ENCODE results near the gene SVBP. TPM values are rescaled to one million over a fixed set of nuclear protein-coding genes. Genes with fewer than 3 reads are reported as not detected.

SVBP gene
- total RNA-seq, 1 experiment from 2014 or later = 10.1 TPM

DNA sequence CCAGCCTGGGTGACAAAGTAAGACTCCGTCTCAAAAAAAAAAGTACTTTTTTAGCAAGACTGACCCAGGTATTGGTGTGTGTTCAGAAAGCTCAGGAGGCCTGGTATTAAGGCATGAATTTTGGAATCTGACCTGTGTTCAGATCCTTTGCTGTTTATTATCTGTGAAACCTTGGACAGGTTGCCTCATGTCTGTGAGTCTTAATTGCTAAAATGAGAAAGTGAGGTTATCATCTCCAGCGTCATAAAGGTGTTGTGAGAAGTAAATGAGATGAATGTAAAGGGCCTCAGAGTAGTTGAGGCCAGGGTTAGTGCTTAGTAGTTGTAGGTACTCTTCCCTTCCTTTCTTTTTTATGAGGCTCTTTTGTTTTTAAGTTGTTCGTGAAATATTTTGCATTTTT is 47.4 kb downstream of the SVBP start:
- BruUV-seq (replicated peaks) = no TSS peak
- H3K4me1 Mint-ChIP-seq (ENCODE audit: low read depth, unreplicated experiment) = peaks cover 9% of the 10 kb centered on the region

DNA sequence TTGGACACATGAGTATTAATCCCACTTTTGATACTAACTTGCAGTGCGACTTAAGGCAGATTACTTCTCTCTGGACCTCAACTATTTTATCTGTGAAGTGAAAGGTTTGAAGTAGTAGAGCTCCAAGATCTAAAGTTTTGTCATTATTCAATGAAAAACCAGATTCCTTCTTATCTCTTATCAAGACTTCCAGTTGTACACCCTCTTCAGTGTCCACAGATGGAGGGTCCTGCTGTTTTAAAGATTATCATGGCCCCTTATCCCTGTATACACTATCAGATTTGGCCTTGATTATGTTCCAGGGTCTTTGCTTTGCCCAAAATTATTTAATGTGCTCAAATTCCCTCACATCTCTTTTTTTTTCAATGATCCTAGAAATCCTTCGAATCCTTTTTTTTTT is 49.0 kb downstream of the SVBP start:
- no peaks in the 10 kb centered on the region for H3K27me3 Mint-ChIP-seq (ENCODE audit: unreplicated experiment)
- no TSS peak for BruUV-seq (replicated peaks)
- H3K36me3 Mint-ChIP-seq (ENCODE audit: insufficient read depth, unreplicated experiment) = peaks cover 6% of the 10 kb centered on the region
- H3K4me1 Mint-ChIP-seq (ENCODE audit: low read depth, unreplicated experiment) = peaks cover 9% of the 10 kb centered on the region
- DNase-seq = no peak
- H3K27ac Mint-ChIP-seq (ENCODE audit: unreplicated experiment) = no peak overlapping the region
- H3K4me3 Mint-ChIP-seq (ENCODE audit: low read depth, unreplicated experiment) = no peak overlapping the region
- intact Hi-C loops (cut with micrococcal nuclease; ENCODE audit: unreplicated experiment) = no loop called here
- no peaks in the 10 kb centered on the region for H3K9me3 Mint-ChIP-seq (ENCODE audit: low read depth, unreplicated experiment)
- CTCF ChIA-PET = interaction anchor here (0.6 kb wide), 1 partner anchor 12 kb away, joined by 4 read pairs; no protein-coding TSS in a partner anchor
- TF ChIP-seq, protein P1, sequence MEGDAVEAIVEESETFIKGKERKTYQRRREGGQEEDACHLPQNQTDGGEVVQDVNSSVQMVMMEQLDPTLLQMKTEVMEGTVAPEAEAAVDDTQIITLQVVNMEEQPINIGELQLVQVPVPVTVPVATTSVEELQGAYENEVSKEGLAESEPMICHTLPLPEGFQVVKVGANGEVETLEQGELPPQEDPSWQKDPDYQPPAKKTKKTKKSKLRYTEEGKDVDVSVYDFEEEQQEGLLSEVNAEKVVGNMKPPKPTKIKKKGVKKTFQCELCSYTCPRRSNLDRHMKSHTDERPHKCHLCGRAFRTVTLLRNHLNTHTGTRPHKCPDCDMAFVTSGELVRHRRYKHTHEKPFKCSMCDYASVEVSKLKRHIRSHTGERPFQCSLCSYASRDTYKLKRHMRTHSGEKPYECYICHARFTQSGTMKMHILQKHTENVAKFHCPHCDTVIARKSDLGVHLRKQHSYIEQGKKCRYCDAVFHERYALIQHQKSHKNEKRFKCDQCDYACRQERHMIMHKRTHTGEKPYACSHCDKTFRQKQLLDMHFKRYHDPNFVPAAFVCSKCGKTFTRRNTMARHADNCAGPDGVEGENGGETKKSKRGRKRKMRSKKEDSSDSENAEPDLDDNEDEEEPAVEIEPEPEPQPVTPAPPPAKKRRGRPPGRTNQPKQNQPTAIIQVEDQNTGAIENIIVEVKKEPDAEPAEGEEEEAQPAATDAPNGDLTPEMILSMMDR (IDR thresholded peaks at IDR 0.05; ENCODE audit: unreplicated experiment) = no peak

More for the DNA sequence above, 47.4 kb downstream of the SVBP start:
- H3K27ac Mint-ChIP-seq (ENCODE audit: unreplicated experiment) = no peak overlapping the region
- CTCF ChIA-PET = no interaction called here
- intact Hi-C loops (cut with micrococcal nuclease; ENCODE audit: unreplicated experiment) = no loop called here
- H3K4me3 Mint-ChIP-seq (ENCODE audit: low read depth, unreplicated experiment) = no peak overlapping the region
- H3K9me3 Mint-ChIP-seq (ENCODE audit: low read depth, unreplicated experiment) = no peaks in the 10 kb centered on the region
- TF ChIP-seq, protein P1 (IDR thresholded peaks at IDR 0.05; ENCODE audit: unreplicated experiment) = no peak
- H3K27me3 Mint-ChIP-seq (ENCODE audit: unreplicated experiment) = no peaks in the 10 kb centered on the region
- DNase-seq = no peak
- H3K36me3 Mint-ChIP-seq (ENCODE audit: insufficient read depth, unreplicated experiment) = peaks cover 6% of the 10 kb centered on the region

DNA sequence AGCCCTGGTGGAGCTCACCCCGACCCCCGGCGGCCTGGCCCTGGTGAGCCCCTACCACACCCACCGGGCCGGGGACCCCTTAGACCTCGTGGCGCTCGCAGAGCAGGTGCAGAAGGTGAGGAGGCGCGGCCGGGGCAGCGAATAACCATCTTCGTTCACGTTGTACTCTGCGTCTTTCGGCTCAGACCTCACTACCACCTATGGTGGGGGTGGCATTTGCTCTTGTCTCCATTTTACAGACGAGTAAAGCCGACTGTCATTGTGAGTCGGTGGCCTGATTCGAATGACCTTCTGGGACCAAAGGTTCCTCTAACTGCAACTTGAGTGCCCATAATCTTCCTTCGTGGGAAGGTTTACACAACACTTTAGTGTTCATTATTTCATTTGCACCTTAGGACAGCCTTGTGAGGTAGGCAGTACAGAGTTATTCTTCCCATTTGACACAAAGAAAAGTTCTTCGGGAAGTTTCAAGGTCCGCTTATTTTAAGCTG is 49.6 kb downstream of the SVBP start:
- CTCF ChIA-PET = interaction anchor here (0.6 to 1.6 kb wide), 5 partner anchors 13 to 306 kb away, joined by 3 to 5 read pairs (median 4); partner anchors contain the start of genes ERMAP and YBX1
- no peak overlapping the region for H3K4me3 Mint-ChIP-seq (ENCODE audit: low read depth, unreplicated experiment)
- BruUV-seq (replicated peaks) = no TSS peak
- peak overlapping the region; percentile 58 for H3K27ac Mint-ChIP-seq (ENCODE audit: unreplicated experiment)
- peaks cover 9% of the 10 kb centered on the region for H3K4me1 Mint-ChIP-seq (ENCODE audit: low read depth, unreplicated experiment)
- H3K36me3 Mint-ChIP-seq (ENCODE audit: insufficient read depth, unreplicated experiment) = peaks cover 6% of the 10 kb centered on the region
- no peaks in the 10 kb centered on the region for H3K9me3 Mint-ChIP-seq (ENCODE audit: low read depth, unreplicated experiment)
- TF ChIP-seq, protein P1 (IDR thresholded peaks at IDR 0.05; ENCODE audit: unreplicated experiment) = no peak
- DNase-seq = no peak
- intact Hi-C loops (cut with micrococcal nuclease; ENCODE audit: unreplicated experiment) = no loop called here
- H3K27me3 Mint-ChIP-seq (ENCODE audit: unreplicated experiment) = no peaks in the 10 kb centered on the region

DNA sequence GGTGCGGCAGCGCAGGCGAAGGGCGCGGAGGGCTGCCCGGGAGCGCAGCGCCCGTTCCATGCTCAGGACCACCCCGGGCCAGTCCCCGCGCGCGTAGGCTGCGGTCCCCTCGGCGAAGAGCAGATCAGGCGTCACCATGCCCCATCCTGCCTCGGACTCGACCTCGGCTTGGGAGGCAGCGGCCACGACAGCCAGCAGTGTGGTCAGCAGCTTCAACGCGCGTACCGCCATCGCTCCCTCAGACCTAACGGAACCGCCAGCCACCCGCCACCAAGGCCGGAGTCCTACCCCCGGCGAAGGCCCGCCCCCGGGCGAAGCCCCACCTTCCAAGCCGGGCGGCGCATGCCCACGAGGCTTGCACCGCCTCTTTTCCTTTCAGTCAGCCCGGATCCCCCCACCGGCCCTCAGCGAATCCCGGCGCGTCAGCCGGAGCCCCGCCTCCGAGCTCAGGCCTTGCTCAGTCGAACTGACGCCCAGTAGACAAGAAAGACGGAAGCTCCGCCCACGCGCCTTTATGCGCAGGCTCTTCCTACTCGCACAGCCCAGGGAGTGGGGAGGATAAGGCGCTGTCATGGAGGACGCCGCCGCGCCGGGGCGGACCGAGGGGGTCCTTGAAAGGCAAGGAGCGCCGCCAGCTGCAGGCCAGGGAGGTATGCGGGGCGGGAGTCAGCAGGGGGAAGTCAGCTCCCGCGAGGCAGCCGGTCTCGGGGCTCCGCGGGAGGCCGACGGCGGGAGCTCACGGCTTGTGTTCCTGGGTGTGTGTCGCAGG is 50.3 kb downstream of the SVBP start, which contains the start of the genes C1orf50 and P3H1:
C1orf50 (plus strand) TSS at position 509 of the 769 bp plus-strand sequence; CDS start at position 572, 63 bp downstream.
P3H1 (minus strand) TSS at position 288 of the 769 bp plus-strand sequence; CDS start at position 231, 57 bp downstream.
- CTCF ChIA-PET = interaction anchor here (0.6 to 1.6 kb wide), 11 partner anchors 11 to 431 kb away, joined by 3 to 8 read pairs (median 4); partner anchors contain the start of genes ERMAP and YBX1
- no TSS peak for BruUV-seq (replicated peaks)

More for the DNA sequence above, 50.3 kb downstream of the SVBP start, which contains the start of the genes C1orf50 and P3H1:
- TF ChIP-seq, protein P1 (IDR thresholded peaks at IDR 0.05; ENCODE audit: unreplicated experiment) = no peak
- H3K4me3 Mint-ChIP-seq (ENCODE audit: low read depth, unreplicated experiment) = no peak within 1 kb of the TSS
- intact Hi-C loops (cut with micrococcal nuclease; ENCODE audit: unreplicated experiment) = no loop called here
- H3K27me3 Mint-ChIP-seq (ENCODE audit: unreplicated experiment) = no peaks in the 10 kb centered on the region
- DNase-seq = peak; percentile 99
- peaks cover 9% of the 10 kb centered on the region for H3K4me1 Mint-ChIP-seq (ENCODE audit: low read depth, unreplicated experiment)
- H3K27ac Mint-ChIP-seq (ENCODE audit: unreplicated experiment) = peak within 1 kb of the TSS; percentile 58
- peaks cover 6% of the 10 kb centered on the region for H3K36me3 Mint-ChIP-seq (ENCODE audit: insufficient read depth, unreplicated experiment)
- H3K9me3 Mint-ChIP-seq (ENCODE audit: low read depth, unreplicated experiment) = no peaks in the 10 kb centered on the region
